Transverse colon (tissue), 4 donors: ENCODE data around the gene MEF2A.
"Not testable (repeated sequence)": the region's sequence is repeated elsewhere in the genome, so short reads cannot be mapped to it uniquely, and the experiment has no call there.

ENCODE experiments used
- CTCF ChIP-seq, 5 experiments: fragments of 200-600 bp in 3 of 5; fragments of 450-650 bp in 2 of 5; sonication (generic) in 3 of 5; IDR thresholded peaks; 1 replicate in 2 of 5; 2 replicates in 3 of 5; pipeline ENCODE4 v1.5.1; 2016 to 2017; ENCODE audit warnings: antibody characterized with exemption in 5 of 5, inconsistent platforms in 3 of 5, mild to moderate bottlenecking in 2 of 5, moderate library complexity in 1 of 5
- POLR2A ChIP-seq: fragments of 450-650 bp; IDR thresholded peaks from one replicate; pipeline ENCODE4 v1.6.1; 2016; ENCODE audit warnings: antibody characterized with exemption, mild to moderate bottlenecking, moderate library complexity
- POLR2AphosphoS5 ChIP-seq, 3 donors: sonication (generic); formaldehyde crosslinking; IDR thresholded peaks; one replicate each; pipeline ENCODE4 v1.6.1; 2016; ENCODE audit warnings: antibody characterized with exemption in 3 of 3

- not testable (repeated sequence) for TF ChIP-seq CTCF (IDR thresholded peaks at IDR 0.05); POLR2AphosphoS5 (IDR thresholded peaks at IDR 0.05); POLR2A
These were observed 168.2 kb downstream of the MEF2A start for GRCh38 chr15:99734040-99734291.
